ENCODE results near the gene RERG. TPM values are rescaled to one million over a fixed set of nuclear protein-coding genes. Genes with fewer than 3 reads are reported as not detected.

Gene RERG
- total RNA-seq, 1 donor from 2014 or later = 1.1 TPM

DNA sequence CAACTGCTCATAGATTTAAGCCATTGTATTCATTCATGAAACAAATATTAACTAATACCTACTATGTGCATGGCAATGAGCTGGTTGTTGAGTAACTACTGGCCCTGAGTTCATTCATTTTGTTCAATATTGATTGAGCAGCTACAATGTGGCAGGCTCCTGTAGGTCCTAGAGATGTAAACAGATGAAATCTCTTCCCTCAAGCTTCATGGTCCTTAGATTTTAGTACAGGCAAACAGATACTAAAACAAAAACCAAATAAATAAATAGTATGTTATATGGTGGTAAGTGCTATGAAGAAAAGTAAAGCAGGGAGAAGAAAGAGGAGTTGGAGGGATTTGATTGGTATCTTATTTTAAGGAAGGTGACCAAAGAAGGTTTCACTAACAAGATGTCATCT, 77.8 kb downstream of the RERG start:
- Mint-ChIP-seq H3K27me3 (ENCODE audit: low read depth) (no peaks in the 10 kb centered on the region), H3K4me3 (no peak overlapping the region), H3K27ac (ENCODE audit: unreplicated experiment) (no peak overlapping the region), H3K36me3 (ENCODE audit: low read depth) (no peaks in the 10 kb centered on the region), H3K4me1 (no peaks in the 10 kb centered on the region), H3K9me3 (no peaks in the 10 kb centered on the region)
- DNase-seq (ENCODE audit: low read depth, low spot score) = no peak
- TF ChIP-seq, protein P1, sequence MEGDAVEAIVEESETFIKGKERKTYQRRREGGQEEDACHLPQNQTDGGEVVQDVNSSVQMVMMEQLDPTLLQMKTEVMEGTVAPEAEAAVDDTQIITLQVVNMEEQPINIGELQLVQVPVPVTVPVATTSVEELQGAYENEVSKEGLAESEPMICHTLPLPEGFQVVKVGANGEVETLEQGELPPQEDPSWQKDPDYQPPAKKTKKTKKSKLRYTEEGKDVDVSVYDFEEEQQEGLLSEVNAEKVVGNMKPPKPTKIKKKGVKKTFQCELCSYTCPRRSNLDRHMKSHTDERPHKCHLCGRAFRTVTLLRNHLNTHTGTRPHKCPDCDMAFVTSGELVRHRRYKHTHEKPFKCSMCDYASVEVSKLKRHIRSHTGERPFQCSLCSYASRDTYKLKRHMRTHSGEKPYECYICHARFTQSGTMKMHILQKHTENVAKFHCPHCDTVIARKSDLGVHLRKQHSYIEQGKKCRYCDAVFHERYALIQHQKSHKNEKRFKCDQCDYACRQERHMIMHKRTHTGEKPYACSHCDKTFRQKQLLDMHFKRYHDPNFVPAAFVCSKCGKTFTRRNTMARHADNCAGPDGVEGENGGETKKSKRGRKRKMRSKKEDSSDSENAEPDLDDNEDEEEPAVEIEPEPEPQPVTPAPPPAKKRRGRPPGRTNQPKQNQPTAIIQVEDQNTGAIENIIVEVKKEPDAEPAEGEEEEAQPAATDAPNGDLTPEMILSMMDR (conservative IDR thresholded peaks at IDR 0.05) = no peak

DNA sequence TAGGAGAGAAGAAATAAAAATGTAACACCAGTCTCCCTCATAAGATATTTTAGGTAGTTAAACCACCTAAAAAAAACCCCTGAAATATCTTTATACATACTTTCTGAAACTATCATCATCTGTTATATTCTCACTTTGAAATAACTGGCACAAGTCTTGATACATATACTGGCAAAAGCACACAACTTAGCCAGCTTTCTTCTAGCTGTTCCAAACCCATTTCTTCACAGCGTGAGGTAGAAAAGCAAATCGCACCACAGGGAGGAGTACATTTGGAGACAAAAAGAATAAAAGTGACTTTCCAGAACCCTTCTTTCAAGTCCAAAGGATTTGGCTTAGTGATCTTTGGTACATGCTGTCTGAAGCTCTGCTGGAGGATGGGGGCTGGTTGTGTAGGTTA, 78.5 kb downstream of the RERG start:
- TF ChIP-seq, protein P1 (conservative IDR thresholded peaks at IDR 0.05) = no peak
- no peaks in the 10 kb centered on the region for H3K36me3 Mint-ChIP-seq (ENCODE audit: low read depth)
- no peak overlapping the region for H3K4me3 Mint-ChIP-seq
- no peak for DNase-seq (ENCODE audit: low read depth, low spot score)
- no peaks in the 10 kb centered on the region for H3K4me1 Mint-ChIP-seq
- H3K27me3 Mint-ChIP-seq (ENCODE audit: low read depth) = no peaks in the 10 kb centered on the region
- H3K27ac Mint-ChIP-seq (ENCODE audit: unreplicated experiment) = no peak overlapping the region
- H3K9me3 Mint-ChIP-seq = no peaks in the 10 kb centered on the region

DNA sequence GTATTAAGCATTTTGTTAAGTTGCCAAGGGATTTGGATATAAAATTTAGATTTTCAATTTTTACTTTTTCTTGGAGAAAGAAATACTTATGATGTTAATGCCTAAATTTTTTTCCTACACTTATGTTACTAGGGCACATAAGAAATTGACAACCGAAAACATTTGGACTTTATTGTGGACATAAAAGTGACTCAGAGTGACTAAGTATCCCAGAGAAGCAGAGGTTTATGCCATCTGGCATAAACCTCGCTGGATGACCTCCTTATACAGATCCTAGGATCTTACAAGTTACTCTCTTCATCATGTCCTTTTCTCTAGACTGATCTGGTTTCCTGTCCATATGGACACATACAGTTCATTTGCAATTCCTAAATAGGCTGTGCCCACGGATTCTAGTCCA, 89.8 kb downstream of the RERG start:
- TF ChIP-seq, protein P1 (conservative IDR thresholded peaks at IDR 0.05) = no peak
- no peaks in the 10 kb centered on the region for H3K36me3 Mint-ChIP-seq (ENCODE audit: low read depth)
- no peak for DNase-seq (ENCODE audit: low read depth, low spot score)
- no peak overlapping the region for H3K27ac Mint-ChIP-seq (ENCODE audit: unreplicated experiment)
- no peak overlapping the region for H3K4me3 Mint-ChIP-seq
- H3K4me1 Mint-ChIP-seq = no peaks in the 10 kb centered on the region
- no peaks in the 10 kb centered on the region for H3K9me3 Mint-ChIP-seq
- H3K27me3 Mint-ChIP-seq (ENCODE audit: low read depth) = no peaks in the 10 kb centered on the region

DNA sequence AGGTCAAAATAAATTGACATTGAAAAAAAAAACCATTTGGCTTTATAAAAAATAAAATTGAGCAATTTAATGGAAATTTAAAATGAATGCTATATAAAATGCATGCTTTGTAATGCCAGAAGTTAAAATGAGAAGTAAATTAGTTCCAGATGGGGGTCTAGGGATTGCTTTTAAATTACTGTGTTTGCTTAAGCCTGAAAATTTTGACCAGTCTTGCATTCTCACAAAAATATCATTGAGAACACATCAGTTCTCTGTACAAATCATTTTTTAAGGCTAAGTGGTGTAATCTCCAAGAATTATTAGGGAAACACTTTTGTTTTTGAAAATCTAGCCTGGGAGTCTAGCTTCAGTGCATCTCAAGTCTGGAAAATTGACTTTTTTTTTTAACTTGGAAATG, 90.7 kb downstream of the RERG start:
- H3K36me3 Mint-ChIP-seq (ENCODE audit: low read depth) = no peaks in the 10 kb centered on the region
- no peak for DNase-seq (ENCODE audit: low read depth, low spot score)
- H3K27me3 Mint-ChIP-seq (ENCODE audit: low read depth) = no peaks in the 10 kb centered on the region
- no peak overlapping the region for H3K27ac Mint-ChIP-seq (ENCODE audit: unreplicated experiment)
- H3K4me3 Mint-ChIP-seq = no peak overlapping the region
- no peaks in the 10 kb centered on the region for H3K9me3 Mint-ChIP-seq
- TF ChIP-seq, protein P1 (conservative IDR thresholded peaks at IDR 0.05) = no peak
- no peaks in the 10 kb centered on the region for H3K4me1 Mint-ChIP-seq

DNA sequence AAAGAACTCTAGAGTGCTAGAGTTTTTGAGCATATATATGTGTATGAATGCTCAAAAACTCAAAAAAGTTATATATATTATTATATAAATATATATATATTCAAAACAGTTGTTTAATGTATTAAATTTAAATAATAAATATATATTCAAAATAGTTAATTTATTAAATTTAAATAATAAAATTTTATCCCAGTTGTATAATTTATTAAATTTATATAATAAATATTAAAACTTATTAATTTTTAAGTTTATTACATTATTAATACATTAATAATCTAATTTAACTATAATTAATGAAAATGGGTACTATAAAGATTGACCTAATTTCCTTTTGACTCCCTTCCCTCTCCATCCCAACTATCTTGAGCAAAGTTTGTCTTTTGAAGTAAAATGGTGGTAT, 97.8 kb downstream of the RERG start:
- TF ChIP-seq, protein P1 (conservative IDR thresholded peaks at IDR 0.05) = no peak
- no peak overlapping the region for H3K4me3 Mint-ChIP-seq
- H3K36me3 Mint-ChIP-seq (ENCODE audit: low read depth) = no peaks in the 10 kb centered on the region
- H3K9me3 Mint-ChIP-seq = no peaks in the 10 kb centered on the region
- no peaks in the 10 kb centered on the region for H3K4me1 Mint-ChIP-seq
- no peak overlapping the region for H3K27ac Mint-ChIP-seq (ENCODE audit: unreplicated experiment)
- no peaks in the 10 kb centered on the region for H3K27me3 Mint-ChIP-seq (ENCODE audit: low read depth)
- no peak for DNase-seq (ENCODE audit: low read depth, low spot score)

DNA sequence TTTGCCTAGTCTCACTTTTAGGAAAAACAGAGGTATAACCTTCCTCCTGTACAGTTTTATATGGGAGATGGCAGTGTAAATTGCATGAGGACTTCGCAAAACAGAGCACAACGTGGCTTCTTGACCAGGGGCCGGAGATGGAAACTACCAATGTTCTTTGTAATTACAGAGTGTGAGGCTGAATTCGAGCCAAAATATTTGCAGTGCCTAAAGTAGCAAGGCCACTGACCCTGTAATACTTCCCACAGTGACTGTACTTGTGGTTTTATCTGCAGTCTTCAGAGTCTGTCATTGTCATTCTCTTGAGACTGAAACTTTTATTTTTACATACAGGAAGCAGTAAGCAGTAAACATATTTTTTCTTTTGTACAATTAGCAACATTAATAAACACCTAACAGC, 98.9 kb downstream of the RERG start:
- Mint-ChIP-seq H3K27me3 (ENCODE audit: low read depth) (no peaks in the 10 kb centered on the region), H3K36me3 (ENCODE audit: low read depth) (no peaks in the 10 kb centered on the region)
- TF ChIP-seq, protein P1 (conservative IDR thresholded peaks at IDR 0.05) = no peak

More for the DNA sequence above, 98.9 kb downstream of the RERG start:
- H3K9me3 Mint-ChIP-seq = no peaks in the 10 kb centered on the region
- H3K4me3 Mint-ChIP-seq = no peak overlapping the region
- DNase-seq (ENCODE audit: low read depth, low spot score) = no peak
- no peaks in the 10 kb centered on the region for H3K4me1 Mint-ChIP-seq
- no peak overlapping the region for H3K27ac Mint-ChIP-seq (ENCODE audit: unreplicated experiment)
